SH-SY5Y (cell line): Measurements from ENCODE around the gene NR2C1.

ENCODE experiments used
- GATA2 ChIP-seq: IDR thresholded peaks from 2 replicates; pipeline ENCODE4 v1.6.1; 2011; ENCODE audit warnings: mild to moderate bottlenecking, low read depth, low read length
- GATA3 ChIP-seq: IDR thresholded peaks from 2 replicates; pipeline ENCODE4 v1.6.1; 2011; ENCODE audit warnings: low read depth, mild to moderate bottlenecking, low read length, moderate library complexity

DNA sequence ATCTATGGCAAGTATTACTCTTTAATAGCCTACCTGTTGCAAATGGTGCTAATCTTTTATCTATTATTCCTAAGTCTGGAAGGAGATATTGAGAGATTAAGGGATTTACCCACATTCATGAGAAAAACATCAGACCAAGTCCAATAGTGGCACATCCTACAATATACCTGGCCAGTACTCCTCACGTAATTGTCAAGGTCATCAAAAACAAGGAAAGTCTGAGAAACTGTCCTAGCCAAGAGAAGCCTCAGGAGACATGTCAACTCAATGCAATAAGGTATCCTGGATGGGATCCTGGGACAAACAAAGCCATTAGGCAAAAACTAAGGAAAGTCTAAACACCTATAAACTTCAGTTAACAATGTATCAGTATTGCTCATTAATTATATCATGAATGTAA lies 12.5 kb downstream of the NR2C1 start:
- no peak for TF ChIP-seq GATA2
- no peak for TF ChIP-seq GATA3
